Measurements from ENCODE around the gene ACSF2. TPM values are rescaled to one million over a fixed set of nuclear protein-coding genes. Genes with fewer than 3 reads are reported as not detected.

The ACSF2 gene
- total RNA-seq, 1 donor from 2014 or later, result 28.8 TPM

- H3K36me3 ChIP-seq, result no peaks in the 10 kb centered on the region
- H4K20me1 ChIP-seq (ENCODE audit: low read depth), result peaks cover 4% of the 10 kb centered on the region
Observed at GRCh38 chr17:50386510-50386909, 39.5 kb upstream of the ACSF2 start.

DNA sequence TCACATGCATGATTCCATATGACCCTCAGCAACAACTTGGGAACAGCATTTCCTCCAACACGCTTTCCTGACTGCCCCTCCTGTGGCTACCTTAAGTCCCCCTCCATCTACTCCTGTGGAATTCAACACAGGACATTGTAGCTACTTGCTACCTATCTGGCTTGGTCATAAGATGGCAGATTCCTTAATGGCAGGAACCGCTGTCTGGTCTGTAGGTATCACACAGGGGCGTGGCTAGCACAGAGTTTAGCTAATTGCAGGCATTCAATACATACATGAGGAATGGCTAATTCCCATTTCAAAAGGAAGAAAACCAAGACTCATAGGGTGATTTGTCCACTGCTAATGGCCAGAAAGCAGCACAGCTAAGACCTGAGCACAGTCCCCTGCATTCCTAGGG, 37.3 kb upstream of the ACSF2 start:
- H3K4me2 ChIP-seq, result no peak overlapping the region
- no peaks in the 10 kb centered on the region for H3K9me3 Mint-ChIP-seq
- peaks cover 4% of the 10 kb centered on the region for H4K20me1 ChIP-seq (ENCODE audit: low read depth)
- TF ChIP-seq, protein P1, sequence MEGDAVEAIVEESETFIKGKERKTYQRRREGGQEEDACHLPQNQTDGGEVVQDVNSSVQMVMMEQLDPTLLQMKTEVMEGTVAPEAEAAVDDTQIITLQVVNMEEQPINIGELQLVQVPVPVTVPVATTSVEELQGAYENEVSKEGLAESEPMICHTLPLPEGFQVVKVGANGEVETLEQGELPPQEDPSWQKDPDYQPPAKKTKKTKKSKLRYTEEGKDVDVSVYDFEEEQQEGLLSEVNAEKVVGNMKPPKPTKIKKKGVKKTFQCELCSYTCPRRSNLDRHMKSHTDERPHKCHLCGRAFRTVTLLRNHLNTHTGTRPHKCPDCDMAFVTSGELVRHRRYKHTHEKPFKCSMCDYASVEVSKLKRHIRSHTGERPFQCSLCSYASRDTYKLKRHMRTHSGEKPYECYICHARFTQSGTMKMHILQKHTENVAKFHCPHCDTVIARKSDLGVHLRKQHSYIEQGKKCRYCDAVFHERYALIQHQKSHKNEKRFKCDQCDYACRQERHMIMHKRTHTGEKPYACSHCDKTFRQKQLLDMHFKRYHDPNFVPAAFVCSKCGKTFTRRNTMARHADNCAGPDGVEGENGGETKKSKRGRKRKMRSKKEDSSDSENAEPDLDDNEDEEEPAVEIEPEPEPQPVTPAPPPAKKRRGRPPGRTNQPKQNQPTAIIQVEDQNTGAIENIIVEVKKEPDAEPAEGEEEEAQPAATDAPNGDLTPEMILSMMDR (IDR thresholded peaks at IDR 0.05), result no peak
- no peak for TF ChIP-seq EZH2phosphoT487 (IDR thresholded peaks at IDR 0.05)
- no peaks in the 10 kb centered on the region for H3K27me3 ChIP-seq
- no peaks in the 10 kb centered on the region for H3K4me1 Mint-ChIP-seq
- peaks cover 4% of the 10 kb centered on the region for H3K27me3 Mint-ChIP-seq (ENCODE audit: insufficient read depth, low read depth)
- H3K79me2 ChIP-seq (ENCODE audit: low read depth), result no peaks in the 10 kb centered on the region
- H3K4me3 Mint-ChIP-seq, result no peak overlapping the region
- no peaks in the 10 kb centered on the region for H3K9me3 ChIP-seq (ENCODE audit: low read depth)
- no peak overlapping the region for H3K27ac Mint-ChIP-seq
- H3F3A ChIP-seq (ENCODE audit: low read depth), result no peaks in the 10 kb centered on the region
- H3K36me3 Mint-ChIP-seq, result peaks cover 35% of the 10 kb centered on the region
- no peak overlapping the region for H3K9ac ChIP-seq
- no peak overlapping the region for H3K4me3 ChIP-seq
- DNase-seq (ENCODE audit: low spot score), result no peak
- no peak overlapping the region for H3K27ac ChIP-seq
- no peak overlapping the region for H2AFZ ChIP-seq (replicated peaks)
- no peaks in the 10 kb centered on the region for H3K4me1 ChIP-seq
- no peaks in the 10 kb centered on the region for H3K36me3 ChIP-seq

More at GRCh38 chr17:50386510-50386909, 39.5 kb upstream of the ACSF2 start:
- no peaks in the 10 kb centered on the region for H3K4me1 ChIP-seq
- Mint-ChIP-seq H3K9me3 (no peaks in the 10 kb centered on the region), H3K27me3 (ENCODE audit: insufficient read depth, low read depth) (peaks cover 2% of the 10 kb centered on the region), H3K4me1 (no peaks in the 10 kb centered on the region), H3K27ac (no peak overlapping the region), H3K36me3 (peaks cover 32% of the 10 kb centered on the region), H3K4me3 (no peak overlapping the region)
- H3K4me3 ChIP-seq, result no peak overlapping the region
- no peak overlapping the region for H2AFZ ChIP-seq (replicated peaks)
- DNase-seq (ENCODE audit: low spot score), result no peak
- no peak overlapping the region for H3K9ac ChIP-seq
- TF ChIP-seq EZH2 (IDR thresholded peaks at IDR 0.05), result no peak
- TF ChIP-seq, protein P1 (IDR thresholded peaks at IDR 0.05), result no peak
- no peak for TF ChIP-seq EZH2phosphoT487 (IDR thresholded peaks at IDR 0.05)
- no peak overlapping the region for H3K4me2 ChIP-seq
- no peaks in the 10 kb centered on the region for H3F3A ChIP-seq (ENCODE audit: low read depth)
- no peak overlapping the region for H3K27ac ChIP-seq
- no peaks in the 10 kb centered on the region for H3K79me2 ChIP-seq (ENCODE audit: low read depth)
- no peaks in the 10 kb centered on the region for H3K9me3 ChIP-seq (ENCODE audit: low read depth)
- no peaks in the 10 kb centered on the region for H3K27me3 ChIP-seq

DNA sequence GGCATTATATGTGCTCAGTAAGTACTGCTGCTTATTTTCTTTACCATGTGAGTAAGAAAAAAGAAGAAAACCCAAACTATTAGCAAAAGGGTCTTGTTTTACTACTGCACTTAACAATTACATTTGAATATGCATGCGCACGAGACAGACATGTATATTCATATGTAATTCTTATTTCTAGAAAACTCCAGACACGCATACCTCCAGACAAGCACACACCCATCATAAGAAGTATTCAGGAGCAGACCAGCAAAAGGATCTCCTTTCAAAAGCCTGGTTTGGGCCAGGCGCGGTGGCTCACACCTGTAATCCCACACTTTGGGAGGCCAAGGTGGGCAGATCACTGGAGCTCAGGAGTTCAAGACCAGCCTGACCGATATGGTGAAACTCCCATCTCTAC, 36.5 kb upstream of the ACSF2 start:
- Mint-ChIP-seq H3K36me3 (peaks cover 38% of the 10 kb centered on the region), H3K4me3 (no peak overlapping the region), H3K27me3 (ENCODE audit: insufficient read depth, low read depth) (peaks cover 4% of the 10 kb centered on the region), H3K4me1 (no peaks in the 10 kb centered on the region), H3K27ac (no peak overlapping the region), H3K9me3 (no peaks in the 10 kb centered on the region)
- Histone ChIP-seq H3K9me3 (ENCODE audit: low read depth) (no peaks in the 10 kb centered on the region), H3K27me3 (no peaks in the 10 kb centered on the region), H4K20me1 (ENCODE audit: low read depth) (peaks cover 4% of the 10 kb centered on the region), H3K4me2 (no peak overlapping the region), H3K79me2 (ENCODE audit: low read depth) (no peaks in the 10 kb centered on the region), H3K9ac (no peak overlapping the region), H3F3A (ENCODE audit: low read depth) (no peaks in the 10 kb centered on the region), H3K27ac (no peak overlapping the region), H3K36me3 (no peaks in the 10 kb centered on the region), H3K4me3 (no peak overlapping the region), H2AFZ (replicated peaks) (no peak overlapping the region), H3K4me1 (no peaks in the 10 kb centered on the region)
- no peak for DNase-seq (ENCODE audit: low spot score)
- no peak for TF ChIP-seq EZH2phosphoT487 (IDR thresholded peaks at IDR 0.05)
- TF ChIP-seq EZH2 (IDR thresholded peaks at IDR 0.05), result no peak
- TF ChIP-seq, protein P1 (IDR thresholded peaks at IDR 0.05), result no peak

Data from neural progenitor cell (in vitro differentiated cells).